Gastrocnemius medialis (tissue), 4 donors: ENCODE results near the gene CD8B2. TPM values are rescaled to one million over a fixed set of nuclear protein-coding genes. Genes with fewer than 3 reads are reported as not detected.
"Not testable (repeated sequence)": the region's sequence is repeated elsewhere in the genome, so short reads cannot be mapped to it uniquely, and the experiment has no call there.

Experiments
- ATAC-seq, 2 donors: fragments of 150-250 bp; one replicate each; pipeline ENCODE4 v1.9.1; 2016
- DNase-seq, 2 donors: peaks; one replicate each; pipeline ENCODE4 v3.0.0-alpha.2; 2019
- H3K27ac ChIP-seq, 4 donors: fragments of 200-600 bp; sonication (generic); 1 replicate in 1 of 4; 2 replicates in 3 of 4; pipeline ENCODE4 v1.5.1; 2016 to 2018; ENCODE audit warnings: mild to moderate bottlenecking in 2 of 4, moderate library complexity in 1 of 4
- H3K27me3 ChIP-seq, 3 donors: fragments of 200-600 bp; sonication (generic) in 2 of 3; 1 replicate in 1 of 3; 2 replicates in 2 of 3; pipeline versions ENCODE4 v1.5.1 to v1.6.0; 2016 to 2019; ENCODE audit warnings: mild to moderate bottlenecking in 1 of 3, moderate library complexity in 1 of 3
- H3K36me3 ChIP-seq, 2 donors: fragments of 200-600 bp; sonication (generic) in 1 of 2; one replicate each; pipeline ENCODE4 v1.5.1; 2017 to 2018
- H3K4me1 ChIP-seq, 2 donors: fragments of 200-600 bp; sonication (generic) in 1 of 2; one replicate each; pipeline ENCODE4 v1.5.1; 2016 to 2017; ENCODE audit warnings: mild to moderate bottlenecking in 2 of 2
- H3K4me3 ChIP-seq, 4 donors: fragments of 200-600 bp; sonication (generic) in 3 of 4; 1 replicate in 1 of 4; 2 replicates in 3 of 4; pipeline ENCODE4 v1.5.1; 2016 to 2019; ENCODE audit warnings: mild to moderate bottlenecking in 2 of 4
- H3K9me3 ChIP-seq, 3 donors: fragments of 200-600 bp; sonication (generic) in 2 of 3; 1 replicate in 1 of 3; 2 replicates in 2 of 3; pipeline ENCODE4 v1.5.1; 2016 to 2019
- CTCF ChIP-seq, 5 experiments: fragments of 450-650 bp in 3 of 5; fragments of 200-600 bp in 2 of 5; sonication (generic) in 2 of 5; IDR thresholded peaks in 4 of 5; conservative IDR thresholded peaks in 1 of 5; 1 replicate in 4 of 5; 2 replicates in 1 of 5; pipeline ENCODE4 v1.5.1; 2016 to 2019; ENCODE audit warnings: antibody characterized with exemption in 5 of 5, mild to moderate bottlenecking in 3 of 5, moderate library complexity in 3 of 5
- POLR2A ChIP-seq, 2 donors: fragments of 450-650 bp; IDR thresholded peaks; one replicate each; pipeline ENCODE4 v1.6.1; 2017; ENCODE audit warnings: antibody characterized with exemption in 2 of 2, mild to moderate bottlenecking in 2 of 2, moderate library complexity in 2 of 2
- in situ Hi-C, 4 donors: fragments of 200-750 bp; cut with MboI; loops; one replicate each; pipeline versions ENCODE4 v1.15.0 to v1.8.0; 2017; ENCODE audit warnings: low sequenced_read_pairs in 4 of 4
- intact Hi-C: fragments of 100-400 bp; cut with DNase I; formaldehyde crosslinking; loops from one replicate; pipeline ENCODE4 v1.15.1; 2023; ENCODE audit warnings: low total_unique reads
- total RNA-seq, 4 donors: library from RNA; depleted of rRNA; stranded (reverse); fragments of >200 nt; gene quantifications; one replicate each; pipeline versions ENCODE4 v1.1.0 to v1.2.3, GENCODE V29; 2016

The CD8B2 gene
- total RNA-seq, 4 donors from 2014 or later: 0.07 TPM; not detected in 3

DNA sequence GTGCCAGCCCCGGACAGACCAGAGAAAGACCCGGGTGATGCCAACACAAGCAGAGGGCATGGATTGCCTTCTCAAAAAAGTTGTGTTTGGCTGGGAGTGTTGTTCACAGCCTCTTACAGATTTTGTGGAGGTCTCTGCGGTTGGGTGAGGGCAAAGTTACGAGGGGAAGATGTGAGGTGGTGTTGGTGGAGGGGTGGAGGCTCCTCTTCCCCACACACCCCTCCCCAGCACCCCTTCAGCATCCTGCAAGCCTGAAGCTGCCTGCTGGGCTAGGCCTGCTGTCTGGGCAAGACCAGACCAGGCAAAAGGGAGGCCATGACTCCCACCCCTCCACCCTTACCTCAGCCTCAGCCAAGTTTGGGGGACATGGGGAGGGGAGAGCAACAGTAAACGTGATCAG lies 26.2 kb downstream of the CD8B2 start:
- ATAC-seq, H3K36me3 ChIP-seq, H3K9me3 ChIP-seq, DNase-seq, H3K27ac ChIP-seq, H3K4me3 ChIP-seq, H3K4me1 ChIP-seq, H3K27me3 ChIP-seq, in situ Hi-C loops, intact Hi-C loops: not testable (repeated sequence)

DNA sequence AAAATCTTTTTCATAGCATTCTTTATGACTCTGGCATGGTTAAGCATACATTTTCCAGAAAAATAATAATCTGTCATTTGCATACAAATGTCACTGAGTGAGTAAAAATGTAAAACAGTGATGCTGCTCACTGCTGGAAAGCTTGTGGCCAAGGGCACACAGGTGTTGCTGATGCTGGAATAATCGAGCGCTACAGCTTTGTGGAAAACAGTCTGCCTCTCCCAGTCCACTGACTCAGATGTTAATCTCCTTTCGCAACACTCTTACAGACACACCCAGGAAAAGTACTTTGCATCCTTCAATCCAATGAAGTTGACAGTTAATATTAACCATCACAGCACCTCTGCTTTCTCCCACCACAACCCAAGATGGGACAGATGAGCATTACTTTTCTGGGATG lies 27.7 kb downstream of the CD8B2 start:
- H3K9me3 ChIP-seq, H3K36me3 ChIP-seq, H3K27ac ChIP-seq, intact Hi-C loops, DNase-seq, H3K4me3 ChIP-seq, H3K4me1 ChIP-seq, ATAC-seq, in situ Hi-C loops, H3K27me3 ChIP-seq: not testable (repeated sequence)

DNA sequence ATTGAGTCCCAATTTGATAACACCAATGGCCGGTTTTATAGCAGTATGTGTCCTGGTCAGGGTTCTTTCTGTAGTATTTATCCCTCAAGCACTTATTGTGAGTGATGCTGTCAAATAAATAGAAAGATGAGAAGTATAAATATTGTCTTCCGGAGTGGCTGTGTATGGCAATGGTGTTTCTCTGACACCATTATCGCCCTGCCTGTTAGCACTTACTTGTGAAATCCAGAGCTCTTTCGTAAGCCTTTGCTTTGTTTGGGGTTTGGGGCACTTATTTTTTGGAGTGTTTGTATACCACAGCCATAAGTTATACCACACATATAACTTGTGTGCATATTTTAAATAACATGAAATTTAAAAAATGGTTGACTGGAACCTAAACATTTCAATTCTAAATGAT lies 29.3 kb downstream of the CD8B2 start:
- H3K27me3 ChIP-seq: no peaks in the 10 kb centered on the region
- in situ Hi-C loops: no loop called here
- H3K27ac ChIP-seq: no peak overlapping the region
- ATAC-seq: no peak
- intact Hi-C loops: no loop called here
- H3K4me1 ChIP-seq: no peaks in the 10 kb centered on the region
- DNase-seq: no peak
- H3K36me3 ChIP-seq: no peaks in the 10 kb centered on the region
- TF ChIP-seq CTCF (IDR thresholded peaks at IDR 0.05 in 4 of 5, conservative IDR thresholded peaks at IDR 0.05 in 1 of 5): no peak
- no peak for TF ChIP-seq POLR2A (IDR thresholded peaks at IDR 0.05)
- no peak overlapping the region for H3K4me3 ChIP-seq
- H3K9me3 ChIP-seq: no peaks in the 10 kb centered on the region

DNA sequence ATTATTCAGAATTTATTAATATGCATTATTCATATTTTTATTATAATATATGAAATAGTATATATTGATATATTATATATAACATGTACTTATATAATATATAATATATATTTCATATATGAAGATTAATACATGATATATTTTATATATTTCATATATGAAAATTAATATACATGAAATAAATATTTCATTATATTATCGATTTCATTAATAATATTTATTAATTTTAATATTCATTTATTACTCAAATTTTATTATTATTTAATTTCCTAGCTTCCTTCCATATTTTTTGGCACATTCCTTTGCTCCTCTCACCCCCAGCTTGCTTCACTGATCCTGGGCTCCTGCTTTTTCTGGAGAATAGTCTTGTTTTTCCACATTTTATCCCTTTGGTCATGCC lies 29.7 kb downstream of the CD8B2 start:
- Histone ChIP-seq H3K4me1 (no peaks in the 10 kb centered on the region), H3K27me3 (no peaks in the 10 kb centered on the region), H3K9me3 (no peaks in the 10 kb centered on the region), H3K27ac (no peak overlapping the region), H3K36me3 (no peaks in the 10 kb centered on the region), H3K4me3 (no peak overlapping the region)
- TF ChIP-seq CTCF (IDR thresholded peaks at IDR 0.05 in 4 of 5, conservative IDR thresholded peaks at IDR 0.05 in 1 of 5) (no peak), POLR2A (IDR thresholded peaks at IDR 0.05) (no peak)
- in situ Hi-C loops (no loop called here), intact Hi-C loops (no loop called here)
- no peak for DNase-seq
- ATAC-seq: no peak

DNA sequence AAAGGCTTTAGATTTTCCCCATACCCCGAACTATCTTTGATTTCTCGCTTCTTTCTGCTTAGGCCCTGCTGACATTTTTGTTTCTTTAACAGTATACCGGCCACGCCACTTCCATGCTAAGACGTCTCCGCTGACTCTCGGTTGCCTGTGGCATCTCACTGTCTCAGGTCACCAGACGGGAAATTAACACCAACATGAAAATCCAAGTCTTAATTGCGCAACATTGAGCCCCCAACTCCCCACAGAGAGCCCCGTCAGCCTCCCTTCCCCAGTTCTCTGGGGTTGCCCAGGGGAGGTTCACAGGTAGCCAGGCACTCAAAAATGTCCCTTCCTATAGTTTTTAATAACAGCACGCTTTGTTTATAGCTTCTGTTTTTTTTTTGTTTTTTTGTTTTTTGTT lies 30.2 kb downstream of the CD8B2 start:
- ATAC-seq (no peak), DNase-seq (no peak)
- intact Hi-C loops (no loop called here), in situ Hi-C loops (no loop called here)
- H3K4me1 ChIP-seq: no peaks in the 10 kb centered on the region
- no peaks in the 10 kb centered on the region for H3K9me3 ChIP-seq
- no peak overlapping the region for H3K4me3 ChIP-seq
- TF ChIP-seq CTCF (IDR thresholded peaks at IDR 0.05 in 4 of 5, conservative IDR thresholded peaks at IDR 0.05 in 1 of 5): no peak
- no peak for TF ChIP-seq POLR2A (IDR thresholded peaks at IDR 0.05)
- H3K27ac ChIP-seq: no peak overlapping the region
- no peaks in the 10 kb centered on the region for H3K36me3 ChIP-seq
- H3K27me3 ChIP-seq: no peaks in the 10 kb centered on the region

- no peaks in the 10 kb centered on the region for H3K27me3 ChIP-seq
- no peak for TF ChIP-seq CTCF (IDR thresholded peaks at IDR 0.05 in 4 of 5, conservative IDR thresholded peaks at IDR 0.05 in 1 of 5)
- TF ChIP-seq POLR2A (IDR thresholded peaks at IDR 0.05): no peak
- no peaks in the 10 kb centered on the region for H3K9me3 ChIP-seq
- H3K4me1 ChIP-seq: no peaks in the 10 kb centered on the region
- intact Hi-C loops: no loop called here
- no peak for ATAC-seq
- H3K36me3 ChIP-seq: no peaks in the 10 kb centered on the region
- no peak overlapping the region for H3K4me3 ChIP-seq
- in situ Hi-C loops: no loop called here
- H3K27ac ChIP-seq: no peak overlapping the region
- DNase-seq: no peak
Measured at GRCh38 chr2:106519767-106520166, 32.6 kb downstream of the CD8B2 start.
